ENCODE measurements around the gene CA10. TPM values are rescaled to one million over a fixed set of nuclear protein-coding genes. Genes with fewer than 3 reads are reported as not detected.

Gene CA10
- total and polyA plus RNA-seq, 2 donors (not counting 1 experiment from before 2014, with no cell fraction given): not detected

DNA sequence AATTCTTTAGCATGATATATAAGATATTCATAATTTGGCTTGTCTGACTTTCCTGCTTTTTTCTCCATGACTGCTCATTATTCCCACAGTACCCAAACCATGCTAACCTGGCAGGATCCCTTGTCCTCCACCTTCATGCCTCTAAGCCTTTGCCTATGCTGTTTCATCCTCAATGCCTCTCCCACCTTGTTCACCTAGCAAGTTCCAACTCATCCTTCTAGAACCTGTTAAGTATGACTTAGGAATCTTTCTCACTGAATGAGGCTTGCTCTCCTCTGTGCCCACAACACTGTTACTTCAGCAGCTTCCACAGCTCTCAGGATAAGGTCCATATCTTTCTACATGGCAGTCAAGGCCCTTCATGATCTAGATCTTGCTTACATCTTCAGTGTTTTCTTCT lies 34.0 kb downstream of the CA10 start:
- no peak overlapping the region for H3K27ac ChIP-seq (ENCODE audit: insufficient read depth, low read length)
- no peak overlapping the region for H3K4me2 ChIP-seq (ENCODE audit: extremely low read depth, insufficient read depth, low read length)
- H3K9ac ChIP-seq (ENCODE audit: insufficient read depth, low read length): no peak overlapping the region
- H3K4me3 ChIP-seq (replicated peaks in 1 of 4; ENCODE audit: control extremely low read depth in 1 of 4, insufficient read depth in 1 of 4, low read depth in 3 of 4, low read length in 4 of 4): no peak overlapping the region
- no peak for DNase-seq (ENCODE audit: low read depth in 2 of 2)
- H4K20me1 ChIP-seq (ENCODE audit: control insufficient read depth, extremely low read depth, insufficient read depth, low read length): no peaks in the 10 kb centered on the region
- H3K79me2 ChIP-seq (ENCODE audit: control insufficient read depth, insufficient read depth, low read length): no peaks in the 10 kb centered on the region
- no peaks in the 10 kb centered on the region for H3K4me1 ChIP-seq (ENCODE audit: control insufficient read depth, extremely low read depth, insufficient read depth, low read length)
- no peaks in the 10 kb centered on the region for H3K27me3 ChIP-seq (ENCODE audit: control insufficient read depth, insufficient read depth, low read length)
- TF ChIP-seq, protein P1, sequence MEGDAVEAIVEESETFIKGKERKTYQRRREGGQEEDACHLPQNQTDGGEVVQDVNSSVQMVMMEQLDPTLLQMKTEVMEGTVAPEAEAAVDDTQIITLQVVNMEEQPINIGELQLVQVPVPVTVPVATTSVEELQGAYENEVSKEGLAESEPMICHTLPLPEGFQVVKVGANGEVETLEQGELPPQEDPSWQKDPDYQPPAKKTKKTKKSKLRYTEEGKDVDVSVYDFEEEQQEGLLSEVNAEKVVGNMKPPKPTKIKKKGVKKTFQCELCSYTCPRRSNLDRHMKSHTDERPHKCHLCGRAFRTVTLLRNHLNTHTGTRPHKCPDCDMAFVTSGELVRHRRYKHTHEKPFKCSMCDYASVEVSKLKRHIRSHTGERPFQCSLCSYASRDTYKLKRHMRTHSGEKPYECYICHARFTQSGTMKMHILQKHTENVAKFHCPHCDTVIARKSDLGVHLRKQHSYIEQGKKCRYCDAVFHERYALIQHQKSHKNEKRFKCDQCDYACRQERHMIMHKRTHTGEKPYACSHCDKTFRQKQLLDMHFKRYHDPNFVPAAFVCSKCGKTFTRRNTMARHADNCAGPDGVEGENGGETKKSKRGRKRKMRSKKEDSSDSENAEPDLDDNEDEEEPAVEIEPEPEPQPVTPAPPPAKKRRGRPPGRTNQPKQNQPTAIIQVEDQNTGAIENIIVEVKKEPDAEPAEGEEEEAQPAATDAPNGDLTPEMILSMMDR (conservative IDR thresholded peaks at IDR 0.05 in 1 of 2, IDR thresholded peaks at IDR 0.05 in 1 of 2; ENCODE audit: low read depth in 1 of 2, low read length in 2 of 2): no peak
- no peak overlapping the region for H2AFZ ChIP-seq (ENCODE audit: low read length)
- H3K36me3 ChIP-seq (ENCODE audit: control insufficient read depth, insufficient read depth, low read length): no peaks in the 10 kb centered on the region
- H3K9me3 ChIP-seq (ENCODE audit: control insufficient read depth, insufficient read depth, low read depth, low read length): no peaks in the 10 kb centered on the region

DNA sequence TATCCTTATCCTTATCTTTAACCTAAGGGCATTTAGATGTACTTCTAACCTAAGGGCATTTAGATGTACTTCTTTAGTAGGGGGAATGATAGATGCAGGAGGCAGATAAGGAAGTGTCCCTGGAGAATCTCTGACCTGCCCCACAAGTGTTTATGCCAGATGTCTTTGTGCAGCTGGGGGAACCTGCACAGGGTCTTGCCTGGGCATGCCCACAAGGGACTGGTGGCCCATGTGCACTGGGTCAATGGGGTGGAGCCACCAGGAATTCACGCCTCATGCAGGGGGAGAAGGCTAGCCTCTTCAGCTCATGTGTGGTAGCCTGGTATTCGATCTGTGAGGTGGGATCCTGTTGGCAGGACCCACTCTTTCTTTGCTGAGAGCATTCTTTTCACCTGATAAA lies 38.0 kb downstream of the CA10 start:
- no peak for DNase-seq (ENCODE audit: low read depth in 2 of 2)
- H3K4me3 ChIP-seq (replicated peaks in 1 of 4; ENCODE audit: control extremely low read depth in 1 of 4, insufficient read depth in 1 of 4, low read depth in 3 of 4, low read length in 4 of 4): no peak overlapping the region
- no peaks in the 10 kb centered on the region for H3K36me3 ChIP-seq (ENCODE audit: control insufficient read depth, insufficient read depth, low read length)
- no peaks in the 10 kb centered on the region for H3K27me3 ChIP-seq (ENCODE audit: control insufficient read depth, insufficient read depth, low read length)
- H4K20me1 ChIP-seq (ENCODE audit: control insufficient read depth, extremely low read depth, insufficient read depth, low read length): no peaks in the 10 kb centered on the region
- no peak overlapping the region for H2AFZ ChIP-seq (ENCODE audit: low read length)
- no peaks in the 10 kb centered on the region for H3K9me3 ChIP-seq (ENCODE audit: control insufficient read depth, insufficient read depth, low read depth, low read length)
- no peak for TF ChIP-seq EZH2 (IDR thresholded peaks at IDR 0.05; ENCODE audit: low read length, missing control alignments)
- TF ChIP-seq, protein P1 (conservative IDR thresholded peaks at IDR 0.05 in 1 of 2, IDR thresholded peaks at IDR 0.05 in 1 of 2; ENCODE audit: low read depth in 1 of 2, low read length in 2 of 2): no peak
- H3K27ac ChIP-seq (ENCODE audit: insufficient read depth, low read length): no peak overlapping the region
- no peak overlapping the region for H3K4me2 ChIP-seq (ENCODE audit: extremely low read depth, insufficient read depth, low read length)
- no peaks in the 10 kb centered on the region for H3K4me1 ChIP-seq (ENCODE audit: control insufficient read depth, extremely low read depth, insufficient read depth, low read length)
- no peaks in the 10 kb centered on the region for H3K79me2 ChIP-seq (ENCODE audit: control insufficient read depth, insufficient read depth, low read length)
- no peak overlapping the region for H3K9ac ChIP-seq (ENCODE audit: insufficient read depth, low read length)

DNA sequence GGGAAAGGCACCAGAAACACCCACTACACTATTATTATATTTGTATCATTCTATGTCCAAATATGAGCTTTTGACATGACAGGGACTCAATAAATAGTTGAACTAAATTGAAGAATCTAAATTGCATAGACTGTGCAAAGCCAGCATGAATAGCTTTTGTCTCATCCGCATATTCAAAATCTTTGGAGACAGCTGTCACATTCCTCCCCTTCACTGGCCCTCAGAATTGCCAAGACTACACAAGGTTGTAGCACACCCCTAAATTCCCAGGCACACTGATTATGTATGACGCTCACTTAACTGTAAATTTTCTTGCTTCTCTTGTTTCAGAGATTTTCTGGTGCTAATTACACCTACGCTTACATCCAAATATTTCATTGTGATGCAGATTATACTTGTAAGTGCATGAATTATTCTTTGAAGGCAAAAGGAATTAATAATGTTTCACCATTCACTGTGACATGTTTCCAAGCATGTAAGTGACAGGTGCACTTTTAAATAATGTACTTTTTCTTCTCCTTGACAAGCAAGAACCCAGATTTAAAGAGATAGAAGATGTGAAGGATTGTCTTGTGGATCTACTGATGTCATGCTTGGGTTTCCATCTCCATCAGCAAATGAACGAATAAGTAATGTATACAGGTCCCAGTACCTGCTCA lies 47.5 kb downstream of the CA10 start:
- Histone ChIP-seq H2AFZ (ENCODE audit: low read length) (no peak overlapping the region), H3K9ac (ENCODE audit: insufficient read depth, low read length) (no peak overlapping the region), H3K36me3 (ENCODE audit: control insufficient read depth, insufficient read depth, low read length) (no peaks in the 10 kb centered on the region), H4K20me1 (ENCODE audit: control insufficient read depth, extremely low read depth, insufficient read depth, low read length) (no peaks in the 10 kb centered on the region), H3K9me3 (ENCODE audit: control insufficient read depth, insufficient read depth, low read depth, low read length) (no peaks in the 10 kb centered on the region), H3K27me3 (ENCODE audit: control insufficient read depth, insufficient read depth, low read length) (no peaks in the 10 kb centered on the region), H3K4me2 (ENCODE audit: extremely low read depth, insufficient read depth, low read length) (no peak overlapping the region), H3K27ac (ENCODE audit: insufficient read depth, low read length) (no peak overlapping the region), H3K4me1 (ENCODE audit: control insufficient read depth, extremely low read depth, insufficient read depth, low read length) (no peaks in the 10 kb centered on the region), H3K79me2 (ENCODE audit: control insufficient read depth, insufficient read depth, low read length) (no peaks in the 10 kb centered on the region), H3K4me3 (replicated peaks in 1 of 4; ENCODE audit: control extremely low read depth in 1 of 4, insufficient read depth in 1 of 4, low read depth in 3 of 4, low read length in 4 of 4) (no peak overlapping the region)
- TF ChIP-seq, protein P1 (conservative IDR thresholded peaks at IDR 0.05 in 1 of 2, IDR thresholded peaks at IDR 0.05 in 1 of 2; ENCODE audit: low read depth in 1 of 2, low read length in 2 of 2): no peak
- no peak for TF ChIP-seq EZH2 (IDR thresholded peaks at IDR 0.05; ENCODE audit: low read length, missing control alignments)
- DNase-seq (ENCODE audit: low read depth in 2 of 2): no peak
